Heart right ventricle (tissue), 16 donors: ENCODE data around the gene MALAT1. TPM values are rescaled to one million over a fixed set of nuclear protein-coding genes. Genes with fewer than 3 reads are reported as not detected.

Source experiments
- ATAC-seq, 8 donors: fragments of 200-7000 bp; cut with Tn5 transposase; one replicate each; pipeline ENCODE4 v1.9.1; 2020; ENCODE audit warnings: mild to moderate bottlenecking in 8 of 8, moderate library complexity in 8 of 8, moderate number of reproducible peaks in 1 of 8
- DNase-seq, 2 donors: peaks; one replicate each; pipeline ENCODE4 v3.0.0-alpha.2; 2020
- H3K27ac ChIP-seq, 10 donors: fragments of 200-600 bp; sonication (generic) in 2 of 10; one replicate each; pipeline versions ENCODE4 v1.5.0 to v1.8.0; 2020 to 2022; ENCODE audit warnings: mild to moderate bottlenecking in 3 of 10
- H3K27me3 ChIP-seq, 7 donors: fragments of 200-600 bp; one replicate each; pipeline ENCODE4 v1.8.0; 2021 to 2022; ENCODE audit warnings: mild to moderate bottlenecking in 2 of 7
- H3K36me3 ChIP-seq, 9 donors: fragments of 200-600 bp; sonication (generic) in 1 of 9; one replicate each; pipeline versions ENCODE4 v1.5.0 to v1.8.0; 2020 to 2022; ENCODE audit warnings: mild to moderate bottlenecking in 2 of 9
- H3K4me1 ChIP-seq, 9 donors: fragments of 200-600 bp; sonication (generic) in 1 of 9; one replicate each; pipeline versions ENCODE4 v1.5.0 to v1.8.0; 2020 to 2022; ENCODE audit warnings: mild to moderate bottlenecking in 4 of 9
- H3K4me3 ChIP-seq, 10 donors: fragments of 200-600 bp; sonication (generic) in 2 of 10; one replicate each; pipeline versions ENCODE4 v1.5.0 to v1.8.0; 2020 to 2022; ENCODE audit warnings: mild to moderate bottlenecking in 7 of 10, moderate library complexity in 2 of 10
- H3K9me3 ChIP-seq, 11 donors: fragments of 200-600 bp in 10 of 11; sonication (generic) in 2 of 11; one replicate each; pipeline versions ENCODE4 v1.5.0 to v1.8.0; 2013 to 2022; ENCODE audit warnings: mild to moderate bottlenecking in 2 of 11, control low read depth in 1 of 11, moderate library complexity in 1 of 11
- WGBS, 2 donors: extraction: QIAGEN DNeasy Blood & Tissue Kit; methylation state at CpG; one replicate each; pipeline ENCODE4 v1.1.7; 2013; ENCODE audit warnings: inconsistent platforms in 1 of 2; 5-methylcytosine and 5-hydroxymethylcytosine counted together
- intact Hi-C, 10 donors: fragments of 100-400 bp; cut with DNase I; formaldehyde crosslinking; loops; one replicate each; pipeline versions ENCODE4 v1.11.1 to v1.14.2; 2022
- polyA plus RNA-seq, 2 donors: library from polyadenylated mRNA; stranded (reverse); fragments of 200-250 nt; gene quantifications; one replicate each; pipeline ENCODE4 v1.2.3, GENCODE V29; 2013
- total RNA-seq, 10 donors: library from RNA; stranded (reverse); fragmentation: NEBNext Ultra II Directional in 3 of 10; extraction: Animal tissue kit (Norgen Biotek cat#: 25700) in 3 of 10; gene quantifications; one replicate each; pipeline versions ENCODE4 v1.2.1 to v1.2.4, GENCODE V29; 2021 to 2023
- TF ChIP-seq, protein P1 (sequence below), 9 donors: fragments of 200-600 bp; sonication (generic) in 2 of 9; IDR thresholded peaks; one replicate each; pipeline versions ENCODE4 v1.5.0 to v1.8.0; 2021 to 2022; ENCODE audit warnings: antibody characterized with exemption in 9 of 9, mild to moderate bottlenecking in 5 of 9, moderate library complexity in 1 of 9
- donor health status: Arrhythmogenic right ventricular cardiomyopathy.
- donor health status: ischemic (EF 13 %, LVEDD 7.1; RV severe dilation, severe dysfunction).
- donor health status: healthy with polysubstance abuse.
- donor health status: DM: no; HTN: yes; CAD: no.
- donor health status: DM: no; HTN: no; CAD: no.
- donor health status: ischemic (EF 25% LVEDD 6.9; RV normal size, moderate dysfunction).
- donor health status: ischemic (EF 25% LVEDD 5.7; RV mildly dilated, moderate dysfunction).
- donor health status: healthy.
- donor health status: DM: yes; HTN: yes; CAD: no.
- donor health status: Ischemic cardiomyopathy.
- donor health status: ischemic (EF 35%, LVEDD 5.7; RV mildly dilated, moderate dysfunction).
- donor health status: nonischemic (EF 11% LVEDD 7.7; RV severe dilation, severe dysfunction).
- donor health status: DM: yes; HTN: yes; CAD: no.
- donor health status: PGD.
- donor health status: ischemic (EF 29% LVEDD 5.4; RV normal size, mild dysfunction).
- donor health status: nonischemic (EF 23%, LVEDD 6.1; RV moderate dilation, normal function).

The MALAT1 gene
- total and polyA plus RNA-seq, 12 donors = 205 to 8,462 (median 5,956) TPM

DNA sequence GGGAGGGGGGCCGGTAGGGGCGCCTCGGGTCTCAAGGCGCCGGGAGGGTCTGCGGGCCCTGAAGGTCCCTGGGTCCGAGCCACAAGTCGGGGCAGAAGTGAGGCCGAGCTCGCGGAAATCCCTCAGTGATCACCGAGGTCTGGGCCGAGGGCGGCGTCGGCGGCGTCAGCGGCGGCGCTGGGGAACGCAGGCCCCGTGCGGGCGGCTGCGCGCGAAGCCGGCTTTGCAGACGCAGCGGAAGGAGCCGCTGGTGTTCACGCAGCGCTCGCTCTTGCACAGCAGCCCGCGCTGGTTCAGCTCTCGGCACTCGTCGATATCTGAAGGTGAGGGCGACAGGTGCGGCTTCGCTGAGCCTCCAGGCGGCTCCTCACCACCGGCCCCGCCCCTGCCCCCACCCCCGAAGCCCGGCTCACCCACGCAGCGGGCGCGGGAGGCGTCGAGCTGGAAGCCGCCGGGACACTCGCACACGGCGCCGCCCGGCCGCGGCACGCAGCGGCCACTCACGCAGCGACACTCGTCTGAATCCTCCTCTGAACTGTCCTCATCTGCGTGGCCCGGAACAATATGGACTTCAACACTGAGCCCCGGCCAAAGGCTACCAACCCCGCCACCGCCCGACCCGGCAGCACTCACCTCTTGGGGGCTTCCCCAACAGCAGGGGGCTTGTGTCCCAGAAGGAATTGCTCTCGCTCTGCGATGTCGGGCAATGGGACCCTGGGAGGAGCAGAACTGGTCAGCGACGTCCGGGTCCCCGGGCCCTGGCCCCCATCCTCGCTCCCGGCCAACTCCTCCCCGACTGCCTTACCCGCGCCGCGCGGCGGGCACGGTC lies 40.3 kb downstream of the MALAT1 start:
- Histone ChIP-seq H3K4me1 (peaks cover 11 to 28% (median 21%) of the 10 kb centered on the region in 9 donors), H3K4me3 (peak overlapping the region in 7 of 10 donors; percentile 45 to 71 (median 57)), H3K27me3 (no peaks in the 10 kb centered on the region), H3K27ac (peak overlapping the region; percentile 74 to 94 (median 87)), H3K9me3 (no peaks in the 10 kb centered on the region), H3K36me3 (peaks cover 0 to 72% (median 17%) of the 10 kb centered on the region in 9 donors)
- intact Hi-C loops = loop anchor here in 2 of 10 donors (5.0 to 10.0 kb wide), 2 partner anchors 33 to 46 kb away; partner anchors contain the start of genes FAM89B (in 1 of the 2) and ZNRD2 (in 1 of the 2)
- DNase-seq (no peak), ATAC-seq (peak in 1 of 8 donors; percentile 0)
- TF ChIP-seq, protein P1, sequence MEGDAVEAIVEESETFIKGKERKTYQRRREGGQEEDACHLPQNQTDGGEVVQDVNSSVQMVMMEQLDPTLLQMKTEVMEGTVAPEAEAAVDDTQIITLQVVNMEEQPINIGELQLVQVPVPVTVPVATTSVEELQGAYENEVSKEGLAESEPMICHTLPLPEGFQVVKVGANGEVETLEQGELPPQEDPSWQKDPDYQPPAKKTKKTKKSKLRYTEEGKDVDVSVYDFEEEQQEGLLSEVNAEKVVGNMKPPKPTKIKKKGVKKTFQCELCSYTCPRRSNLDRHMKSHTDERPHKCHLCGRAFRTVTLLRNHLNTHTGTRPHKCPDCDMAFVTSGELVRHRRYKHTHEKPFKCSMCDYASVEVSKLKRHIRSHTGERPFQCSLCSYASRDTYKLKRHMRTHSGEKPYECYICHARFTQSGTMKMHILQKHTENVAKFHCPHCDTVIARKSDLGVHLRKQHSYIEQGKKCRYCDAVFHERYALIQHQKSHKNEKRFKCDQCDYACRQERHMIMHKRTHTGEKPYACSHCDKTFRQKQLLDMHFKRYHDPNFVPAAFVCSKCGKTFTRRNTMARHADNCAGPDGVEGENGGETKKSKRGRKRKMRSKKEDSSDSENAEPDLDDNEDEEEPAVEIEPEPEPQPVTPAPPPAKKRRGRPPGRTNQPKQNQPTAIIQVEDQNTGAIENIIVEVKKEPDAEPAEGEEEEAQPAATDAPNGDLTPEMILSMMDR (IDR thresholded peaks at IDR 0.05) = no peak
- WGBS, 2 donors = 81 to 83% methylated on average over 86 to 92 of the region's 92 CpGs

DNA sequence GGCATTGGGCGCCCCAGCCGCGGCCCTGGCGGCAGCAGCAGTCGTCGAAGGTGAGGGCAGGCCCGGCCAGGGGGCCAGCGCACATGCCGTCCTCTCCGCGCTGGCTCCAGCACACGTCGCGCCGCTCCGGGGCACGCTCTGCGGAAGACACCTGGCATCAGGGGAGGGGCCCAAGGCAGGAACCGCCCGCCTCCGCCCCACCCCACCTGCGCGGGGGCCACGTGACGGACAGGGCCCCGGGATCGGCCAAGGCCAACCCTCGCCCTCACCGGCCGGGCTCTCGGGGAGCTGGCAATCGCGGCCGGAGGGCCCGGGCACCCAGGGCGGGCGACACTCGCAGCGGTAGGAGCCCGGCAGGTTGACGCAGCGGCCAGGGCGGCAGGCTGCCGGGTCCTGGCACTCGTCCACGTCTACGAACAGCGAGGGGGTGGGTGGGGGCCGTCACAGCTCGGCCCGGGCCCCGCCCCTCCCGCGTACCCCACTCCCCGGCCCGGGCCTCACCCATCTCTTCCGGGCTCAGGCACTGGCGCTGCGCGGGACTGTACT lies 41.0 kb downstream of the MALAT1 start:
- ATAC-seq = peak in 2 of 8 donors; percentile 0 to 6
- Histone ChIP-seq H3K4me1 (peaks cover 11 to 28% (median 21%) of the 10 kb centered on the region in 9 donors), H3K4me3 (peak overlapping the region; percentile 3 to 71 (median 55)), H3K36me3 (peaks cover 0 to 72% (median 17%) of the 10 kb centered on the region in 9 donors), H3K27me3 (no peaks in the 10 kb centered on the region), H3K27ac (peak overlapping the region; percentile 74 to 94 (median 87)), H3K9me3 (no peaks in the 10 kb centered on the region)
- no peak for DNase-seq
- TF ChIP-seq, protein P1 (IDR thresholded peaks at IDR 0.05) = peak in 1 of 9 donors; percentile 57
- 22 to 25% methylated on average over 57 to 60 of the region's 60 CpGs for WGBS, 2 donors
- intact Hi-C loops = loop anchor here in 9 of 10 donors (1.0 to 10.0 kb wide), 14 partner anchors 18 to 75 kb away; partner anchors contain the start of genes FAM89B (in 3 of the 9), ZNRD2 (in 3 of the 9), LTBP3 (in 2 of the 9) and MAP3K11 (in 2 of the 9)

DNA sequence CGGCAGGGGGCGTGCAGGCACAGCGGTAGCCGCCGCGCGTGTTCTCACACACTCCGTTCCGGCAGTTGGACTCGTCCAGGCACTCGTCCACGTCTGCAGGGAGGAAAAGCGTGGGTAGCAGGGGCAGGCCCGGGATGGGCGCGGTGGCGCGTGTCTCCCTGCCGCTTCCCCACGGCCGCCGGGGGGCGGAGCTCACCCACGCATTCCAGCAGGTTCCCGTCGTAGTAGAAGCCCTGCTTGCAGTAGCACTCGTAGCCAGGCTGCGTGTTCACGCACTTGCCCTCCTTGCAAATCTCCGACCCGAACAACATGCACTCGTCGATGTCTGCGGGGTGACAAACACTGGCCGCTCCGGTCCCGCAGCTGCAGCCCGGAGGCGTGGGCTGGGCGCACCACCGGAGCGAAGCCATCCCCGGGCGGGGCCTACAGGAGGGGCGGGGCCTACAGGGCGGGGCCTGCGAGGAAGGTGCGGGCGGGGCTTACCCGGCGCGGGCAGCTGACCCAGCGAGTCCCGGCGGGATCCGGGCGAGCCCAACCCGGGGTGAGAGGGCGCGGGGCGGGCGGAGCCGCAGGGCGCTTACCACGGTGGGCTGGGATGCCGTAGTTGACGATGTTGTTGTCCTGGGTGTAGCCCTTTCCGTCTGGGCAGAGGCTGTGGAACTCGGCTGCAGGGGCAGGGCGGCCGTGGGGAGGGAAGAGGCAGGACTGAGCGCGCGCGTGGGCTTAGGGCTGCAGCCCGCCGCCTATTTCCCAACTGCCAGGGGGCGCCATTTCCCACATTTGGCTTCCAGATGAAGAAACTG lies 41.6 kb downstream of the MALAT1 start:
- WGBS, 2 donors = 0% methylated on average over 76 to 77 of the region's 78 CpGs
- intact Hi-C loops = loop anchor here in 8 of 10 donors (1.0 to 5.0 kb wide), 13 partner anchors 18 to 74 kb away; partner anchors contain the start of genes FAM89B (in 2 of the 8), LTBP3 (in 2 of the 8), MAP3K11 (in 2 of the 8) and ZNRD2 (in 2 of the 8)
- H3K4me3 ChIP-seq = peak overlapping the region; percentile 3 to 71 (median 55)

More for the DNA sequence above, 41.6 kb downstream of the MALAT1 start:
- TF ChIP-seq, protein P1 (IDR thresholded peaks at IDR 0.05) = peak; percentile 70 to 94 (median 85)
- H3K4me1 ChIP-seq = peaks cover 11 to 28% (median 21%) of the 10 kb centered on the region in 9 donors
- H3K9me3 ChIP-seq = no peaks in the 10 kb centered on the region
- no peaks in the 10 kb centered on the region for H3K27me3 ChIP-seq
- DNase-seq = peak; percentile 90 to 91
- peaks cover 0 to 72% (median 17%) of the 10 kb centered on the region in 9 donors for H3K36me3 ChIP-seq
- peak; percentile 88 to 95 (median 93) for ATAC-seq
- H3K27ac ChIP-seq = peak overlapping the region; percentile 74 to 94 (median 87)
